GM13977 (cell line): ENCODE measurements around the gene POLA1.

ENCODE experiments used
- DNase-seq: peaks from one replicate; pipeline ENCODE4 v3.0.0; 2012; ENCODE audit warnings: low spot score
- CTCF ChIP-seq: IDR thresholded peaks from 2 replicates; pipeline ENCODE4 v1.5.1; 2012; ENCODE audit warnings: mild to moderate bottlenecking, control low read depth; ENCODE audit not compliant: insufficient read depth; ENCODE audit errors: extremely low read depth, missing control alignments
- in situ Hi-C: fragments of 300-500 bp; cut with MboI; formaldehyde crosslinking; loops from one replicate; pipeline ENCODE4 v1.12.0; 2022; ENCODE audit warnings: low sequenced_read_pairs, low pct_unique_long_range_greater_than_20kb, mixed read lengths, inconsistent platforms; ENCODE audit not compliant: unreplicated experiment

POLA1 gene

GRCh38 chrX:24846550-24847150, 152.9 kb downstream of the POLA1 start:
- TF ChIP-seq CTCF: no peak
- DNase-seq: no peak
- in situ Hi-C loops: no loop called here

DNA sequence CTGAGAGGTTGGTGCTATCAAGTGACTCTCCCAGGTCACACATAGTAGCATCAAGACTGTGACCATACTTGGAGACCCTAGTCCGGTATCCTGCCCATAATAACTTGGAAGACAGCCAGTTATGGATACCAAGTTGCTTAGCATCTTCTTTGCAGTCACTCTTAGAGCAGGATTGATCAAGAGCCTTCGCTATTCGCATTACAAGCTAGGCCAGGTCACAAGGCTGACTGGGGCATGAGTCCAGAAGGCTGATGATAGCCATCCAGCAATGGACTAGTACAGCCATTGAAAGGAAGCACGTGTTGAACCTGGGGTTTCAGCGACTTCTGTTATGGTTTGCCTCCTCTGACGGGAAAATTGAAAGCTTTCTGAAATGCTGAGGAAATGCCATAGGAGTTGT, 157.6 kb downstream of the POLA1 start:
- in situ Hi-C loops: no loop called here
- DNase-seq: no peak
- TF ChIP-seq CTCF: no peak

DNA sequence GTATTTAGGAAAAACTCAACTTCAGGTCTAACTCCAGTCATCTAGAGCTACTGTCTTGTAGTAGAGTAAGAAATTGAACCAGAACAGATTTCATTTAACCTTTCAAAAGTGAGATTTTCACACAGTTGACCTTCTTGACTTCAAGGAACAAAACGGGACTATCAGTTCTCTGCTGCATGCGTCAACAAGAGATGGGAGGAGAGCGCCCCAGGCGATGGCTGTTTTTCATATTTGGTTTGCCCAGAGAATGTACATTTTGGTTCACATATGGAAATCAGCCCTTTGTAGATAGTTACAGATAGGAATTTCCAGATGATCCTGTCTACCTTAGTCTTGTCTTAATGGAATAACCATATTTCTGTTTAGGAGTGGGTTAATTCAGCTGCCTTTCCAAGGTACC, 158.1 kb downstream of the POLA1 start:
- no peak for TF ChIP-seq CTCF
- no peak for DNase-seq
- in situ Hi-C loops: no loop called here

DNA sequence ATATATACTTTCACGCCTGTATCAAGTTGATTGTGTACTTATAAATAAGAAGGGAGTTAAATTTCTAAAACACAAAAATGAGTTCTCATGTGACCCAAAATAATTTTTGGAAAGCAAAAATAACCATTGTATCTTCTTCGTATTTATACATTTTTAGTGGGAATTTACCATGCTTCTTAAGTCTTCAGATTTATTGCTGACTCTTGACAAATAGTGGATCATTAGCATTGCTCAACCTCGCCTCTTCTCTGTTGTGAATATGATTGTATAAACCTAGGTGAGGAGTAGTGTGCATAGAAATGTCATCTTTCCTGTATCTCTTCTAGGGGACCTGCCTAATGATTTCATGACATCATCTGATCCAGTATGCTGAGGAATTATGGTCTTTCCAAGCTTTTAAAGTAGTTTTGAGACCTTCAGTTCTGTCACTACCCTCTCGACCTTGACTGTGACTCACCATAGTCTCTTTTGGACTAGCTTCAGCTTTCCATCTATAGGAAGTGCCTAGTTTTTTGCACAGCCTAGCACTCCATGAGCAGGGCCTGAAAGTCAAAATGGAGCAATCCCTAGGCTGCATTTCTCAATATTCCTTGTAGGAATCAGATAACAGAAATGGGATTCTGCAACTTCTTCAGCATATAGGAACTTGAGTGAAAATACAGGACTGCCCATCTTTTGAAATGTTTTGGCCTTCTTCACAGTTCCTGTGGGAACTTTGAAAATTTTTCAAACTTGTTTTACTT, 164.5 kb downstream of the POLA1 start:
- DNase-seq: no peak
- no peak for TF ChIP-seq CTCF
- in situ Hi-C loops: no loop called here

GRCh38 chrX:24859211-24859841, 165.6 kb downstream of the POLA1 start:
- TF ChIP-seq CTCF: no peak
- DNase-seq: no peak
- in situ Hi-C loops: no loop called here

- no peak for TF ChIP-seq CTCF
- in situ Hi-C loops: no loop called here
- DNase-seq: no peak
Measured at GRCh38 chrX:24860140-24860539, 166.4 kb downstream of the POLA1 start.
